Measurements from ENCODE around the gene INO80B.
A peak's percentile ranks its signal among the peaks of the same experiment; 100 is the strongest.

DNA sequence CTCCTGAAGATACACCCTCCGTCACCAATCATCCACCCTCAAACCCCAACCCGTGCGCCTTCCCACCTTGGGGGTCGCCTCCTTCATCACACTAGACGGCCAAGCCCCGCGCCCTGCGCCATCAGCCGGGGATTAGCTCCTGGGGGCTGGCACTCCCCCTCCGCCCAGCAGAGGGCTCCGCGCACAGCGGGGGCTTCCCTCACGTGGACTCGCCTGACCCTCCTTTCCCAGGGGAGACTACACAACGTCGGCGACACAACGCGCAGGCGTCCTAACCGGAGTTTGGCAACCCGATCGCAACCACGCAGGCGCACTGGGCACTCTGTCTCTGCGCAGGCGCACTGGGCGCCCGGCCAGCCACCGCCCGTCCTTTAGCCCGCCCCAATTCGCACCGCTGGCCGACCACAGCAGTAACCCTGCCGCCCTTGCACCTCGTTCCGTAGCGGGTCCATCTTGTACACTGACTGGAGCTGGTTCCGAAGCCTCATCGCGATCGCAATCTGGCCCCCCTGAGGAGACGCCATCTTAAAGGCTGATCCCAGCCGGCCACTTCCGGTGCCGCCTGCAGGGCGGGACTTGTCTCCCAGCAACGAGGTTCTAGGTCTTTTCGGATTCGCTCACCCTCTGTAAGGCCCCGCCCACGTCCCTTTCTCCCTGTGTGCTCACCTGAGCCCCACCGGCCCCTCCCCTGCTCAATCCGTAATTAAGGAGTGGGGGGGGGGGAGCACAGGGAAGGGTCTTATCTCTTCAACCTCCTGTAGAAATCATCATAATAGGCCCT lies 52.4 kb downstream of the INO80B start, which contains the start of gene PCGF1:
- TF ChIP-seq CTCF (optimal IDR thresholded peaks at IDR 0.05 in 1 of 3, IDR thresholded peaks at IDR 0.05 in 1 of 3, conservative IDR thresholded peaks at IDR 0.05 in 1 of 3; ENCODE audit: extremely low read depth in 1 of 3, insufficient read depth in 2 of 3, low read length in 3 of 3) (peak in 1 of 3 experiments; percentile 32), EZH2 (IDR thresholded peaks at IDR 0.05; ENCODE audit: low read length) (no peak)

All from keratinocyte (primary cell).